CD4-positive, CD25-positive, alpha-beta regulatory T cell (primary cell): ENCODE measurements around the gene TSPYL4. TPM values are rescaled to one million over a fixed set of nuclear protein-coding genes. Genes with fewer than 3 reads are reported as not detected.

Experiments
- ATAC-seq, 2 donors: fragments of 150-1000 bp; cut with Tn5 transposase; one replicate each; pipeline ENCODE4 v1.10.0; 2021; ENCODE audit warnings: low read depth in 2 of 2, moderate number of reproducible peaks in 2 of 2, moderate library complexity in 1 of 2
- DNase-seq, 3 donors: peaks; one replicate each; pipeline versions ENCODE4 v3.0.0 to v3.0.0-alpha.2; 2012 to 2022; ENCODE audit warnings: mixed read lengths in 1 of 3
- H3K27ac ChIP-seq: one replicate; pipeline ENCODE4 v1.7.0; 2013; ENCODE audit warnings: mild to moderate bottlenecking, low read length; ENCODE audit not compliant: insufficient read depth, poor library complexity, severe bottlenecking
- H3K27me3 ChIP-seq: one replicate; pipeline ENCODE4 v1.7.0; 2013; ENCODE audit warnings: low read length; ENCODE audit not compliant: control insufficient read depth, insufficient read depth
- H3K36me3 ChIP-seq: one replicate; pipeline ENCODE4 v1.7.0; 2013; ENCODE audit warnings: mild to moderate bottlenecking, low read length, moderate library complexity; ENCODE audit not compliant: control insufficient read depth, insufficient read depth
- H3K4me1 ChIP-seq: 2 replicates; pipeline ENCODE4 v1.7.0; 2013; ENCODE audit warnings: mild to moderate bottlenecking, low read length; ENCODE audit not compliant: insufficient read depth, control insufficient read depth, poor library complexity, severe bottlenecking
- H3K4me3 ChIP-seq: one replicate; pipeline ENCODE4 v1.7.0; 2013; ENCODE audit warnings: low read depth, mild to moderate bottlenecking, low read length, moderate library complexity
- H3K9me3 ChIP-seq, 2 experiments: 1 replicate in 1 of 2; 2 replicates in 1 of 2; pipeline ENCODE4 v1.7.0; 2013; ENCODE audit warnings: low read length in 2 of 2, mild to moderate bottlenecking in 1 of 2, moderate library complexity in 1 of 2; ENCODE audit not compliant: control insufficient read depth in 2 of 2
- H3K27ac Mint-ChIP-seq, 3 donors: one replicate each; pipeline ENCODE4 v1.8.0; 2020 to 2022; ENCODE audit warnings: mild to moderate bottlenecking in 3 of 3, mixed read lengths in 3 of 3, moderate library complexity in 2 of 3
- H3K27me3 Mint-ChIP-seq: one replicate; pipeline ENCODE4 v1.8.0; 2022; ENCODE audit warnings: mild to moderate bottlenecking, mixed read lengths
- H3K36me3 Mint-ChIP-seq: one replicate; pipeline ENCODE4 v1.8.0; 2020; ENCODE audit warnings: mixed read lengths
- H3K4me1 Mint-ChIP-seq, 4 donors: one replicate each; pipeline ENCODE4 v1.8.0; 2020 to 2022; ENCODE audit warnings: mixed read lengths in 4 of 4, mild to moderate bottlenecking in 1 of 4
- H3K4me3 Mint-ChIP-seq, 4 donors: one replicate each; pipeline ENCODE4 v1.8.0; 2020 to 2022; ENCODE audit warnings: mild to moderate bottlenecking in 4 of 4, mixed read lengths in 4 of 4, moderate library complexity in 3 of 4
- H3K9me3 Mint-ChIP-seq, 7 donors: one replicate each; pipeline ENCODE4 v1.8.0; 2020 to 2022; ENCODE audit warnings: mixed read lengths in 7 of 7, mild to moderate bottlenecking in 3 of 7, moderate library complexity in 2 of 7
- polyA plus RNA-seq, 4 donors: library from polyadenylated mRNA; unstranded; fragments of 300-500 nt; fragmentation: Illumina TruSeq; gene quantifications; one replicate each; pipeline ENCODE4 v1.2.3, GENCODE V29; 2021
- total RNA-seq: library from RNA; stranded (reverse); gene quantifications from one replicate; pipeline ENCODE4 v1.2.3, GENCODE V29; 2022

Gene TSPYL4
- total and polyA plus RNA-seq, 5 donors from 2014 or later: 11.3 to 40.2 (median 16.8) TPM

- Mint-ChIP-seq H3K9me3 (peaks cover 0 to 6% (median 0%) of the 10 kb centered on the region in 7 donors), H3K4me3 (no peak overlapping the region), H3K36me3 (peaks cover 21% of the 10 kb centered on the region), H3K27me3 (no peaks in the 10 kb centered on the region), H3K4me1 (peaks cover 30 to 46% (median 37%) of the 10 kb centered on the region in 4 donors), H3K27ac (no peak overlapping the region)
- peaks cover 35% of the 10 kb centered on the region for H3K36me3 ChIP-seq
- peak overlapping the region; percentile 41 for H3K27ac ChIP-seq
- H3K27me3 ChIP-seq: no peaks in the 10 kb centered on the region
- no peak overlapping the region for H3K4me3 ChIP-seq
- H3K4me1 ChIP-seq: peaks cover 11% of the 10 kb centered on the region
- peak in 2 of 3 donors; percentile 40 to 45 for DNase-seq
- H3K9me3 ChIP-seq: peaks cover 0 to 3% of the 10 kb centered on the region in 2 experiments
- ATAC-seq: peak; percentile 81
These were observed 14.9 kb upstream of the TSPYL4 start for GRCh38 chr6:116268589-116269293.

- peak overlapping the region in 1 of 4 donors; percentile 78 for H3K4me3 Mint-ChIP-seq
- H3K4me1 Mint-ChIP-seq: peaks cover 28 to 42% (median 31%) of the 10 kb centered on the region in 4 donors
- H3K27ac Mint-ChIP-seq: no peak overlapping the region
- H3K4me1 ChIP-seq: peaks cover 7% of the 10 kb centered on the region
- H3K27me3 Mint-ChIP-seq: no peaks in the 10 kb centered on the region
- peaks cover 18% of the 10 kb centered on the region for H3K36me3 Mint-ChIP-seq
- no peak for DNase-seq
- no peaks in the 10 kb centered on the region for H3K27me3 ChIP-seq
- H3K4me3 ChIP-seq: no peak overlapping the region
- no peak overlapping the region for H3K27ac ChIP-seq
- ATAC-seq: no peak
- H3K9me3 ChIP-seq: peaks cover 4 to 10% of the 10 kb centered on the region in 2 experiments
- H3K9me3 Mint-ChIP-seq: peaks cover 0 to 14% (median 1%) of the 10 kb centered on the region in 7 donors
- H3K36me3 ChIP-seq: peaks cover 28% of the 10 kb centered on the region
These were observed 14.1 kb upstream of the TSPYL4 start for GRCh38 chr6:116267836-116268588.

GRCh38 chr6:116266803-116267202 is 12.9 kb upstream of the TSPYL4 start:
- Histone ChIP-seq H3K27me3 (no peaks in the 10 kb centered on the region), H3K27ac (no peak overlapping the region), H3K4me1 (peaks cover 7% of the 10 kb centered on the region), H3K9me3 (peaks cover 6 to 12% of the 10 kb centered on the region in 2 experiments), H3K4me3 (no peak overlapping the region), H3K36me3 (peaks cover 17% of the 10 kb centered on the region)
- Mint-ChIP-seq H3K4me3 (no peak overlapping the region), H3K36me3 (peaks cover 29% of the 10 kb centered on the region), H3K9me3 (peaks cover 0 to 20% (median 4%) of the 10 kb centered on the region in 7 donors), H3K27ac (no peak overlapping the region), H3K4me1 (peaks cover 21 to 43% (median 24%) of the 10 kb centered on the region in 4 donors), H3K27me3 (no peaks in the 10 kb centered on the region)
- DNase-seq (no peak), ATAC-seq (no peak)

- H3K4me3 Mint-ChIP-seq: peak overlapping the region in 1 of 4 donors; percentile 12
- H3K36me3 ChIP-seq: peaks cover 11% of the 10 kb centered on the region
- H3K27ac Mint-ChIP-seq: peak overlapping the region in 1 of 3 donors; percentile 26
- no peak overlapping the region for H3K4me3 ChIP-seq
- H3K27me3 Mint-ChIP-seq: no peaks in the 10 kb centered on the region
- peaks cover 7% of the 10 kb centered on the region for H3K4me1 ChIP-seq
- H3K4me1 Mint-ChIP-seq: peaks cover 18 to 53% (median 32%) of the 10 kb centered on the region in 4 donors
- H3K36me3 Mint-ChIP-seq: peaks cover 39% of the 10 kb centered on the region
- DNase-seq (no peak), ATAC-seq (peak in 1 of 2 donors; percentile 25)
- H3K27ac ChIP-seq: no peak overlapping the region
- peaks cover 0 to 20% (median 4%) of the 10 kb centered on the region in 7 donors for H3K9me3 Mint-ChIP-seq
- H3K27me3 ChIP-seq: no peaks in the 10 kb centered on the region
- H3K9me3 ChIP-seq: peaks cover 6 to 12% of the 10 kb centered on the region in 2 experiments
These were observed 11.4 kb upstream of the TSPYL4 start for GRCh38 chr6:116265041-116265829.

GRCh38 chr6:116263353-116263752 is 9.5 kb upstream of the TSPYL4 start:
- no peak for DNase-seq
- Histone ChIP-seq H3K36me3 (peaks cover 11% of the 10 kb centered on the region), H3K27me3 (no peaks in the 10 kb centered on the region), H3K9me3 (peaks cover 6 to 12% of the 10 kb centered on the region in 2 experiments), H3K4me1 (peaks cover 3% of the 10 kb centered on the region), H3K4me3 (no peak overlapping the region), H3K27ac (no peak overlapping the region)
- Mint-ChIP-seq H3K9me3 (peaks cover 0 to 20% (median 4%) of the 10 kb centered on the region in 7 donors), H3K4me3 (no peak overlapping the region), H3K4me1 (peaks cover 10 to 49% (median 31%) of the 10 kb centered on the region in 4 donors), H3K27me3 (no peaks in the 10 kb centered on the region), H3K36me3 (peaks cover 43% of the 10 kb centered on the region), H3K27ac (no peak overlapping the region)
- ATAC-seq: no peak

- Histone ChIP-seq H3K27me3 (no peaks in the 10 kb centered on the region), H3K9me3 (peaks cover 6 to 7% of the 10 kb centered on the region in 2 experiments), H3K4me3 (no peak overlapping the region), H3K4me1 (peaks cover 6% of the 10 kb centered on the region), H3K27ac (no peak overlapping the region), H3K36me3 (no peaks in the 10 kb centered on the region)
- Mint-ChIP-seq H3K36me3 (peaks cover 33% of the 10 kb centered on the region), H3K4me1 (peaks cover 4 to 38% (median 21%) of the 10 kb centered on the region in 4 donors), H3K27ac (peak overlapping the region in 1 of 3 donors; percentile 15), H3K27me3 (no peaks in the 10 kb centered on the region), H3K4me3 (no peak overlapping the region), H3K9me3 (peaks cover 0 to 12% (median 2%) of the 10 kb centered on the region in 7 donors)
- ATAC-seq (no peak), DNase-seq (no peak)
These were observed 4.6 kb upstream of the TSPYL4 start for GRCh38 chr6:116258520-116258919.

- H3K36me3 Mint-ChIP-seq: peaks cover 16% of the 10 kb centered on the region
These were observed 2.8 kb upstream of the TSPYL4 start for GRCh38 chr6:116256694-116257093.

More at GRCh38 chr6:116256694-116257093, 2.8 kb upstream of the TSPYL4 start:
- H3K4me1 Mint-ChIP-seq: peaks cover 4 to 25% (median 23%) of the 10 kb centered on the region in 4 donors
- no peaks in the 10 kb centered on the region for H3K9me3 Mint-ChIP-seq
- H3K27ac ChIP-seq: no peak overlapping the region
- no peaks in the 10 kb centered on the region for H3K27me3 Mint-ChIP-seq
- no peak for DNase-seq
- H3K36me3 ChIP-seq: no peaks in the 10 kb centered on the region
- no peaks in the 10 kb centered on the region for H3K9me3 ChIP-seq
- peaks cover 23% of the 10 kb centered on the region for H3K4me1 ChIP-seq
- no peak overlapping the region for H3K27ac Mint-ChIP-seq
- H3K4me3 Mint-ChIP-seq: no peak overlapping the region
- H3K4me3 ChIP-seq: no peak overlapping the region
- ATAC-seq: no peak
- H3K27me3 ChIP-seq: no peaks in the 10 kb centered on the region
